Peyer's patch (tissue), 4 donors: ENCODE data around the gene ADGRB3.

Experiments
- POLR2A ChIP-seq, 2 donors: fragments of 450-650 bp; IDR thresholded peaks; one replicate each; pipeline ENCODE4 v1.5.1; 2017; ENCODE audit warnings: antibody characterized with exemption in 2 of 2, mild to moderate bottlenecking in 2 of 2, moderate library complexity in 2 of 2
- TF ChIP-seq, protein P1 (sequence below), 6 experiments: fragments of 450-650 bp in 4 of 6; fragments of 200-600 bp in 2 of 6; sonication (generic) in 1 of 6; IDR thresholded peaks; one replicate each; pipeline ENCODE4 v1.5.1; 2017 to 2019; ENCODE audit warnings: antibody characterized with exemption in 6 of 6, mild to moderate bottlenecking in 3 of 6, moderate library complexity in 1 of 6

- no peak for TF ChIP-seq POLR2A (IDR thresholded peaks at IDR 0.05)
- TF ChIP-seq, protein P1, sequence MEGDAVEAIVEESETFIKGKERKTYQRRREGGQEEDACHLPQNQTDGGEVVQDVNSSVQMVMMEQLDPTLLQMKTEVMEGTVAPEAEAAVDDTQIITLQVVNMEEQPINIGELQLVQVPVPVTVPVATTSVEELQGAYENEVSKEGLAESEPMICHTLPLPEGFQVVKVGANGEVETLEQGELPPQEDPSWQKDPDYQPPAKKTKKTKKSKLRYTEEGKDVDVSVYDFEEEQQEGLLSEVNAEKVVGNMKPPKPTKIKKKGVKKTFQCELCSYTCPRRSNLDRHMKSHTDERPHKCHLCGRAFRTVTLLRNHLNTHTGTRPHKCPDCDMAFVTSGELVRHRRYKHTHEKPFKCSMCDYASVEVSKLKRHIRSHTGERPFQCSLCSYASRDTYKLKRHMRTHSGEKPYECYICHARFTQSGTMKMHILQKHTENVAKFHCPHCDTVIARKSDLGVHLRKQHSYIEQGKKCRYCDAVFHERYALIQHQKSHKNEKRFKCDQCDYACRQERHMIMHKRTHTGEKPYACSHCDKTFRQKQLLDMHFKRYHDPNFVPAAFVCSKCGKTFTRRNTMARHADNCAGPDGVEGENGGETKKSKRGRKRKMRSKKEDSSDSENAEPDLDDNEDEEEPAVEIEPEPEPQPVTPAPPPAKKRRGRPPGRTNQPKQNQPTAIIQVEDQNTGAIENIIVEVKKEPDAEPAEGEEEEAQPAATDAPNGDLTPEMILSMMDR (IDR thresholded peaks at IDR 0.05), result no peak
Measured at GRCh38 chr6:69424581-69424980, 789.5 kb downstream of the ADGRB3 start.
